ENCODE results near the gene CHD1L.
"Not testable (repeated sequence)": the region's sequence is repeated elsewhere in the genome, so short reads cannot be mapped to it uniquely, and the experiment has no call there.

CHD1L gene

DNA sequence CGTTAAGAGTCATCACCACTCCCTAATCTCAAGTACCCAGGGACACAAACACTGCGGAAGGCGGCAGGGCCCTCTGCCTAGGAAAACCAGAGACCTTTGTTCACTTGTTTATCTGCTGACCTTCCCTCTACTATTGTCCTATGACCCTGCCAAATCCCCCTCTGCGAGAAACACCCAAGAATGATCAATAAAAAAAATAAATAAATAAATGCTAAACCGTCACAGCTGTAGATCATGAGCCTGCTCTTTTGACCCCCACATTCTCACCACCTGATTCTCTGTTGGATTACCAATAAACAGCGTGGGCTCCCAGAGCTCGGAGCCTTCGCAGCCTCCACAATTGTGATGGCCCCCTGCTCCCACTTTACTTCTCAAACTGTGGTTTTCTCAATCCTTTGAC is 8.6 kb upstream of the CHD1L start:
- not testable (repeated sequence) for DNase-seq (ENCODE audit: low read depth in 2 of 2)

DNA sequence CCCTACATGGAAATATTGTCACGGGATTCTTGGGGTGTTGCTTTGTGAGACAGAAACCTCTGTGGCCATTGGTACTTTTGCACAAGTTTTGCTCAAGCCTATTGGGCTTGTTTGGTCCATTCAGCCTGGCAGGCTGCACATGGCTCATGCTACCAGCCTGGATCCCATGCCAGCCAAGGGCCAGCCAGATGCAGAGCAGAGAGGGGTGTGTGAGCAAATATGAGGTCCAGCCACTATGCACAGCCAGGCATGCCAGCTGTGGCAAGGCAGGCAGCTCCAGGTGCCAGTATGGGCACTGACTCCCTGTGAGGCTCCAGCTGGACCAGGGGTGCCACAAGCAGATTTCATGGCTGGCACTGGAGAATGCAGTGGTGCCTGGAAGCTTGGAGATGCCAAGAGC is 6.7 kb upstream of the CHD1L start:
- DNase-seq (ENCODE audit: low read depth in 2 of 2): no peak

DNA sequence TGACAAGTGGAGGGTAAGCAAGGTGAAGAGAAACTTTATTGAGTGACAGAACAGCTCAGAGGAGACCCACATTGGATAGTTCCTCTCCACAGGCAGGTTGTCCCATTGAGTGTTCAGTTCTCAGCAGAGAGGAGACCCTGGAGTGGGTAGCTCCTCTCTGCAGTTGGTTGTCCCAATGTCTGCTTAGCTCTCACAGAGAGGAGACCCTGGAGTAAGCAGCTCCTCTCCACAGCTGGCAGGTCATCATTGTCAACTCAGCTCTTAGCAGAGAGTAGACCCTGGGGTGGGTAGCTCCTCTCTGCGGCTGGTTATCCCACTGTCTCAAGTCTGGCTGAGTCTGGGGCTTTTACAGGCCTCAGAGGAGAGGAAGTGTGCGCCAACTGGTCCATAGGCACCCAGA is 6.0 kb upstream of the CHD1L start:
- DNase-seq (ENCODE audit: low read depth in 2 of 2): no peak

DNA sequence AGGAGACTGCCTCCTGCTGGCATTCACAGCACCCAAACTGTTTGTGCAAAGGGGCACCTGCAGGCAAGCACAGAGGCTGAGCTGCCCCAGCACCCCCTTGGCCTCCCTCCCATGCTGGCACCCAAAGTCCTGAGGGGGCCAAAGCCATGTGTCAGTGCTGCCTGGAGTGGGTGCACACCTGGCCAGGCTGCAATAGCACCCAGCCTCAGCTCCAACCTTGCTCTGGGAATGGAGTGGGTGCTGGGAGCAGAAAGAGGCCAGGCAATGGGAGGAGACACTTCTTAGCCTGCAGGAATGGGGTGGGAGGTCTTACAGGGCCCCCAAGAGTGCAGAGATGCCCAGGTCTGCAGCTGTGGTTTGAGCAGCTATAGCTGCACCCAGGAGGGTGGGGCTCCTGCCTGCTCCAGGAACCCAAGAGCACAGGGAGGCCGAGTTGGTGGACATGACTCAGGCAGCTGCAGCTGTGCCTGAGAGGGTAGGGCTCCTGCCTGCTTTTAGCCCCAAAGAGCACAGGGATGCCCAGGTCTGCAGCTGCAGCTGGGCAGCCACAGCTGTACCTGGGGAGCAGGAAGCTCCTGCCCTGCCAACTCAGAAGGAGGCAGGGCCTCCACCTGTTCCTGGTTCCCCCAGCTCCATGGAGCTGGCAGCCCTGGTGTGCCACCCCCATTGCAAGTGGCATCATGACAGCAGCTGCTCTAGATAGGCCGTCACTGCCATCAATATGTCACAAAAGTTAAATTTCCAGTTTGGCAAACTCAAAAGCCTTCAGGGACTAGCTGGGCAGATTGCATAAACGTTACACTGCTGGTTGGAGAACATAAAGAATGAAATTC is 5.3 kb upstream of the CHD1L start:
- no peak for DNase-seq (ENCODE audit: low read depth in 2 of 2)

- no peak for DNase-seq (ENCODE audit: low read depth in 2 of 2)
Observed at GRCh38 chr1:147238053-147238902, 4.2 kb upstream of the CHD1L start.

DNA sequence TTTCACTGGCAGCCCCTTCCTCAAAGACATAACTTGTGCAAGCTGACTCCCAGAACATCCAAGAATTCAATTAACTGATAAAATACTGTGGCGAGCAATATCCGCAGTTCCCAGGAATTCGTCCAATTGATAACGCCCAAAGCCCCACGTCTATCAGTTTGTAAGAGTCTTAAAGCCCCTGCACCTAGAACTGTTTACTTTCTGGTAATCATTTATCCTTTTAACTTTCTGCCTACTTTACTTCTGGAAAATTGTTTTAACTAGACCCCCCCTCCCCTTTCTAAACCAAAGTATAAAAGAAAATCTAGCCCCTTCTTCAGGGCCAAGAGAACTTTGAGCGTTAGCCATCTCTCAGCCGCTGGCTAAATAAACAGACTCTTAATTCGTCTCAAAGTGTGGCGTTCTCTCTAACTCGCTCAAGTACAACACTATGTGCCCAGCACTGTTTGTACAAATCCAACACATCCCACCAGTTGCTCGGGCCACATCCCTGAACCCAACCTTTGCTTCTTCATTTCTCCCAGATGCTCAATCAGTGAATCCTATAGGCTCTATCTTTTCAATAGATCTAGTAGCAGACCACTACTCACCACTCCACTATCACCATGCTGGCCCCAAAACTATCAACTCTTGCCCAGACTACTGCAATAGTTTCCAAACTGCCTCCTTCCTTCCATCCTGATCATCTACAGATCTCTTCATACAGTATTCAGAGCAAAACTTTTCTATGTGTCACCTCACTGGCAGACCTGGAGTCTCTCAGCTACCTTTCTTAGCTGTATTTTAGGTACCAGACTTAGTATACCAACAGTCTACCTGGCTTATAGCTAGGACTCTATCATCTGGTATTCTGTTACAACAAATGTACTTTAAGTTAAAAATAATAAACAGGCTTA is 3.3 kb upstream of the CHD1L start:
- no peak for DNase-seq (ENCODE audit: low read depth in 2 of 2)

DNA sequence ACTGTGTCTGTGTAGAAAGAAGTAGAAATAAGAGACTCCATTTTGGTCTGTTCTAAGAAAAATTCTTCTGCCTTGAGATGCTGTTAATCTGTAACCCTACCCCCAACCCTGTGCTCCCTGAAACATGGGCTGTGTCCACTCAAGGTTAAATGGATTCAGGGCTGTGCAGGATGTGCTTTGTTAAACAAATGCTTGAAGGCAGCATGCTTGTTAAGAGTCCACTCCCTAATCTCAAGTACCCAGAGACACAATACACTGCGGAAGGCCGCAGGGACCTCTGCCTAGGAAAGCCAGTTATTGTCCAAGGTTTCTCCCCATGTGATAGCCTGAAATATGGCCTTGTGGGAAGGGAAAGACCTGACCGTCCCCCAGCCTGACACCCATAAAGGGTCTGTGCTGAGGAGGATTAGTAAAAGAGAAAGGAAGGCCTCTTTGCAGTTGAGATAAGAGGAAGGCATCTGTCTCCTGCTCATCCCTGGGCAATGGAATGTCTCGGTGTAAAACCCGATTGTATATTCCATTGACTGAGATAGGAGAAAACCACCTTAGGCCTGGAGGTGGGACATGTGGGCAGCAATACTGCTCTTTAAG is 2.3 kb upstream of the CHD1L start:
- not testable (repeated sequence) for DNase-seq (ENCODE audit: low read depth in 2 of 2)

DNA sequence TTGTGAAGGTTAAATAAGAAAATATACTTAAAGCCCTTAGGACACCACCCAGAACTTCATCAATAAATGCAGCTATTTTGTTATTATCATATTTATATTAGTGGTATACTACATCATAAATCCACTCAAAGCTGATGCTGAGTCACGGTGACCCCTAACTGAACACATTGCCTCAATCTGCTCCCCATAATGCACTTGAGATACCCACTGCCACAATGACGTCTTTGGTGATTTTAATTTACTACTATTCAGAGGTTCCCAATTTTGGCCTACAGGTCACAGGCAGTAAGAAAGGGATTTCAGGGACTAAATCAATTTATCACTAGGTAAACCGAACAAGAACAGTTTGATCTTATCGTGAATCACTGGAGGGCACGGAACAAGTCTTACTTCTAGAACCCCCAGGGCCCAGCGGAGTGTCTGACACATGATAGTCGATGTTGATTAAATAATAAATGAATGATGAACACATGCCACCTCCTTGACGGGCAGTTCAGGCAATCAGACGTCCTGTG is 493 bp upstream of the CHD1L start:
- DNase-seq (ENCODE audit: low read depth in 2 of 2): no peak

- no peak for DNase-seq (ENCODE audit: low read depth in 2 of 2)
Observed at GRCh38 chr1:147243228-147243685, 773 bp downstream of the CHD1L start.

DNA sequence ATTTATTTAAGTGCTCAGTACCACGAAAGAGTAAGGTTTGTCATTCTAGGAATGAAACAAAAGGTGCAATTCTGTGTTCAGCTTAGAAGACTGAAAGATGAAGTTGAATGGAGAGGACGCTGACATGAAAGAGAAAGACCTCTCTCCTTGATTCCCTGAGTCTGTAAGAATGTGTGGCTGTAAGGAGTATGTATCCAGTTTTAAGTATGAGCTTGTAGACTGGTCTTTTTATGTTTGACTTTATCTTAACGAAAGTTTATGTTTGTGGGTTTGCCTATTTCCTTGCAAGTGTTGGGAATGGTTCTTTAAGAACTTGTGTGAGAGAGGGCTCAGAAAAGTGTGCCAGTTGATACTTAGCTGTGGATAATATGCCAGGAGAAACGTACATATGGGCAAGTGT is 1.4 kb downstream of the CHD1L start:
- no peak for DNase-seq (ENCODE audit: low read depth in 2 of 2)

DNA sequence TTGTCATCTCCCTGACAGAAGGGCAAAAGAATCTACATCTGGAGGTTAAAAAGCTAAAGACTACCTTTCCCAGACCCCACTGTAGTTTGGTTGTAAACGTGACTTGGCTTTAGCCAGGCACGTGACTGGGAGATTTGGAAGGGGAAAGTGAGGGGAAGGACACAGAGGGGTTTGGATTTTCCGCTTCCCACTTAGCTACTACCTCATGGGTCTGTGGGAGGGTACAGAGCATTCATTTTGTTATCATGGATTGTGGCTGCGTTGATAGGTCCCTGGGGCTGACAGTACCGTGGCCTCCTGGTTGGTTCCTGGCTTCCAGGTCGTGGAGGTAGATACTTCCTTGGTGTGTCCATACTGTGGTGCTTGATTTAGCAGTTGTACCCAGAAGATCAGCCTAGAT is 2.6 kb downstream of the CHD1L start:
- no peak for DNase-seq (ENCODE audit: low read depth in 2 of 2)

- no peak for DNase-seq (ENCODE audit: low read depth in 2 of 2)
Observed at GRCh38 chr1:147245586-147246021, 3.1 kb downstream of the CHD1L start.

DNA sequence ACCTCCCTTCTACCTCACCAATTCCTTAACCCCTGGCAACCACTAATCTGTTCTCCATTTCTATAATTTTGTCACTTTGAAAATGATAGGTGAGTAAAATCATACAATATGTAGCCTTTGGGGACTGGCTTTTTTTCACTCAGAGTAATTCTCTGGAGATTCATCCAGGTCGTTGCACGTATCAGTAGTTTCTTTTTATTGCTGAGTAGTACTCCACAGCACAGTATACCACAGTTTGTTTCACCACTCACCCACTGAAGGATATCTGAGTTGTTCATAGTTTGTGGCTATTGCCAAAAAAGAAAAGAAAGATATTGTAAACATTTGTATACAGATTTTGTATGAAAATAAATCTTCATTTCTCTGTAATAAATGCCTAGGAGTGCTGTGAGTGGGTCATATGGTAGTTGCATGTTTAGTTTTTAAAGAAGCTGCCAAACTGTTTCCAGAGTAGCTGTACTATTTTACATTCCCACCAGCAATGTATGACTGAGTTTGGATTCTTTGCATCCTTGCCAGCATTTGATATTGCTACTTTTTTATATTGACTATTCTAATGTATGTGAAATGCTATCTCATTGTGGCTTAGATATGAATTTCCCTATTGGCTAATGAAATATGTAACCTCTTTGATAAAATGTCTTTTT is 3.7 kb downstream of the CHD1L start:
- DNase-seq (ENCODE audit: low read depth in 2 of 2): no peak

- no peak for DNase-seq (ENCODE audit: low read depth in 2 of 2)
Observed at GRCh38 chr1:147246910-147247655, 4.6 kb downstream of the CHD1L start.

- DNase-seq (ENCODE audit: low read depth in 2 of 2): no peak
Observed at GRCh38 chr1:147247656-147248238, 5.3 kb downstream of the CHD1L start.

DNA sequence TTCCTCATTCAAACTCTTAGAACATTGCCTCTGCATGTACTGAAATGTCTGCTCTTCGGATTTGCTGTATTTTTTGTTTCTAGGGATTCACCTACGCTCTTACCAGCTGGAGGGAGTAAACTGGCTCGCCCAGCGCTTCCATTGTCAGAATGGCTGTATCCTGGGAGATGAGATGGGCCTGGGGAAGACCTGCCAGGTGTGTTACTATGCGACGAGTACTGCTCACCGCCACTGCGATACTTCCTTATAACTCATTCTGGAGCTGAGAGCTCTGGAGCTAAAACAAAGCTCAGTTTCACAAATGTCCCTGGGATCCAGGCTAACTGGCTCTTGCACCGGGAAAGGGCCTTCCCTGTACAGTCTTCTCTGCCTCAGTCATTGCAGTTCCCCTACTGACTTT is 10.1 kb downstream of the CHD1L start:
- DNase-seq (ENCODE audit: low read depth in 2 of 2): no peak

DNA sequence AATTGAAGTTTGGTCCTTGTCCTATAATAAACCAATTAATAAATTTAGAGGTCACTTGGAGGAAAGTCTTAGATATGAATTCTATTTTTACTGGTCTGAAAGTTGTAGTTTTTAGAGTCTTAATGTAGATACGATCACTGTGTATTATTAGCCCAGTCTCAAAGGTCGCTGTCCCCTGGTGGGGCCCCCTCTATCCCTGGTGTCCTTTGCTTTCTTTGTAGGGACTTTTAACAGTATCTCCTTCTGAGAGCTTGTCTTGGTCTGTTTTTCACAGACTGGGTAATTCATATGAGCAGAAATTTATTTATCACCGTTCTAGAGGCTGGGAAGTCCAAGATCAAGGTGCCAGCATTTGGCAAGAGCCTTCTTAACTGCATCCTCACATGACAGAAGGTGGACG is 18.5 kb downstream of the CHD1L start:
- DNase-seq (ENCODE audit: low read depth in 2 of 2): no peak

- DNase-seq (ENCODE audit: low read depth in 2 of 2): peak; percentile 24 to 25
Observed at GRCh38 chr1:147264158-147264768, 21.8 kb downstream of the CHD1L start.

- DNase-seq (ENCODE audit: low read depth in 2 of 2): no peak
Observed at GRCh38 chr1:147266381-147266780, 23.9 kb downstream of the CHD1L start.

Data from fibroblast of skin of left quadriceps (primary cell).